ENCODE data around the gene FGF11.

DNA sequence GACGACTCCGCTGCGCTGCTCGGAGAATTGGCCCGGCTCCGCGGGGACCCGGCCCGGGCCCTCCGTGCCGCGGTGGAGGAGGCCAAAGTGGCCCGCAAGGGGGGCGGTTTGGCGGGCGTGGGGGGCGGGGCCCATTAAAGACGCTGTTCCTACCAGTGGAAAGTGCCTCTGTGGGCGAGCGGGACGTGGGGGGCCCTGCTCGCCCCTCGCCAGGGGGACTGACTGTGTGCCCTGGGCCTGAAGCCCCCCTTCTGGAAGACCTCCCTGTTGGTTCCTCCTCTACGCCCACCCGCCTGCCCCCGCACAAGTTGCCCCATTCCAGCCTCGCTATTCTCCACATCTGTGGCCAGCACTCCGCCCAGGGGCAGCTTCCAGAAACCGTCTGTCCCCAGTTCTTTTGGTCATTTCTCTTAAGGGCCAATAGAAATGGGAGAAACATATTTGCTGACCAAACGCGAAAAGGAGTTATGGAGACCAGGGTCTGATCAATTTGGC, 1.9 kb upstream of the FGF11 start:
- TF ChIP-seq SP1 (IDR thresholded peaks at IDR 0.05) (no peak), FOXM1 (IDR thresholded peaks at IDR 0.05; ENCODE audit: borderline replicate concordance) (no peak), TARDBP (IDR thresholded peaks at IDR 0.05) (no peak), SUZ12 (IDR thresholded peaks at IDR 0.05) (no peak), FOXK2 (IDR thresholded peaks at IDR 0.05) (no peak)

Measured in HEK293T (cell line).